Keratinocyte (primary cell): Measurements from ENCODE around the gene TMEM220. TPM values are rescaled to one million over a fixed set of nuclear protein-coding genes. Genes with fewer than 3 reads are reported as not detected.

Experiments used
- DNase-seq: peaks from one replicate; pipeline ENCODE4 v3.0.0-alpha.2; 2011; ENCODE audit warnings: low read depth, missing footprints, low spot score
- FAIRE-seq: peaks from 2 replicates; lab custom pipeline; 2011; peaks lifted over from hg19 to GRCh38; lab: Jason Lieb, UNC
- H2AFZ ChIP-seq: 2 replicates; pipeline ENCODE4 v1.6.0; 2012; ENCODE audit warnings: low read length, control low read depth, inconsistent platforms; ENCODE audit not compliant: control insufficient read depth
- H3K27ac ChIP-seq: 2 replicates; pipeline ENCODE4 v1.5.1; 2011; ENCODE audit warnings: low read length; ENCODE audit not compliant: control insufficient read depth, insufficient read depth
- H3K27me3 ChIP-seq: 3 replicates; pipeline ENCODE4 v1.6.0; 2011; ENCODE audit warnings: low read length; ENCODE audit not compliant: control insufficient read depth, insufficient read depth; ENCODE audit errors: extremely low read depth
- H3K36me3 ChIP-seq, 2 experiments: 2 replicates in 1 of 2; 3 replicates in 1 of 2; pipeline ENCODE4 v1.5.1; 2011; ENCODE audit warnings: low read length in 2 of 2, mild to moderate bottlenecking in 1 of 2; ENCODE audit not compliant: control insufficient read depth in 2 of 2, insufficient read depth in 2 of 2; ENCODE audit errors: extremely low read depth in 1 of 2
- H3K4me1 ChIP-seq: 3 replicates; pipeline ENCODE4 v1.5.1; 2011; ENCODE audit warnings: low read length; ENCODE audit not compliant: control insufficient read depth, insufficient read depth; ENCODE audit errors: extremely low read depth
- H3K4me2 ChIP-seq: 3 replicates; pipeline ENCODE4 v1.6.0; 2011; ENCODE audit warnings: low read depth, low read length; ENCODE audit not compliant: control insufficient read depth, insufficient read depth; ENCODE audit errors: extremely low read depth
- H3K4me3 ChIP-seq, 3 experiments: fragments of 200-600 bp in 1 of 3; sonication (generic) in 1 of 3; 2 replicates in 2 of 3; 3 replicates in 1 of 3; pipeline ENCODE4 v1.5.1; 2011 to 2016; ENCODE audit warnings: low read length in 3 of 3, mild to moderate bottlenecking in 3 of 3, control low read depth in 2 of 3, inconsistent platforms in 1 of 3, low read depth in 1 of 3, mixed read lengths in 1 of 3, mixed run types in 1 of 3, moderate library complexity in 1 of 3; ENCODE audit not compliant: control insufficient read depth in 2 of 3, insufficient read depth in 2 of 3; ENCODE audit errors: extremely low read depth in 1 of 3
- H3K79me2 ChIP-seq: 2 replicates; pipeline ENCODE4 v1.6.0; 2012; ENCODE audit warnings: low read length; ENCODE audit not compliant: control insufficient read depth, insufficient read depth
- H3K9ac ChIP-seq: 3 replicates; pipeline ENCODE4 v1.6.0; 2011; ENCODE audit warnings: low read length; ENCODE audit not compliant: control insufficient read depth, insufficient read depth; ENCODE audit errors: extremely low read depth
- H3K9me1 ChIP-seq: 3 replicates; pipeline ENCODE4 v1.6.0; 2011; ENCODE audit warnings: low read length; ENCODE audit not compliant: control insufficient read depth, insufficient read depth; ENCODE audit errors: extremely low read depth
- H3K9me3 ChIP-seq: 2 replicates; pipeline ENCODE4 v1.5.1; 2012; ENCODE audit warnings: low read depth, low read length; ENCODE audit not compliant: control insufficient read depth
- H4K20me1 ChIP-seq: 3 replicates; pipeline ENCODE4 v1.6.0; 2011; ENCODE audit warnings: low read length; ENCODE audit not compliant: control insufficient read depth, insufficient read depth; ENCODE audit errors: extremely low read depth
- EZH2 ChIP-seq: IDR thresholded peaks from one replicate; pipeline ENCODE4 v1.6.1; 2012; ENCODE audit warnings: inconsistent platforms, mild to moderate bottlenecking, low read length, moderate library complexity
- dilution Hi-C: fragments of 300-500 bp; cut with MboI; formaldehyde crosslinking; loops from one replicate; pipeline ENCODE4 v1.7.0; 2020; ENCODE audit warnings: low sequenced_read_pairs; ENCODE audit not compliant: extremely low pct_ligation_motif_present
- polyA plus RNA-seq, 5 experiments: library from polyadenylated mRNA; depleted of rRNA in 3 of 5; stranded (reverse) in 3 of 5; stranded (forward) in 1 of 5; unstranded in 1 of 5; fragments of >200 nt; gene quantifications; 1 replicate in 1 of 5; 2 replicates in 3 of 5; 3 replicates in 1 of 5; pipeline versions ENCODE4 v1.2.1 to v1.2.3, GENCODE V29; 2011 to 2012; ENCODE audit warnings: missing spikeins in 2 of 5, low read depth in 1 of 5, low replicate concordance in 1 of 5
- TF ChIP-seq, protein P1 (sequence below), 3 experiments: IDR thresholded peaks in 1 of 3; conservative IDR thresholded peaks in 1 of 3; optimal IDR thresholded peaks in 1 of 3; 2 replicates in 2 of 3; 3 replicates in 1 of 3; pipeline versions ENCODE3 to v1.5.1; 2011; ENCODE audit warnings: low read length in 3 of 3, mild to moderate bottlenecking in 3 of 3, moderate library complexity in 2 of 3, control low read depth in 1 of 3, inconsistent platforms in 1 of 3; ENCODE audit not compliant: insufficient read depth in 2 of 3; ENCODE audit errors: extremely low read depth in 1 of 3

TMEM220 gene
- polyA plus RNA-seq, 1 donor (not counting 4 experiments of a cell fraction or from before 2014, with no cell fraction given): 3.3 TPM

DNA sequence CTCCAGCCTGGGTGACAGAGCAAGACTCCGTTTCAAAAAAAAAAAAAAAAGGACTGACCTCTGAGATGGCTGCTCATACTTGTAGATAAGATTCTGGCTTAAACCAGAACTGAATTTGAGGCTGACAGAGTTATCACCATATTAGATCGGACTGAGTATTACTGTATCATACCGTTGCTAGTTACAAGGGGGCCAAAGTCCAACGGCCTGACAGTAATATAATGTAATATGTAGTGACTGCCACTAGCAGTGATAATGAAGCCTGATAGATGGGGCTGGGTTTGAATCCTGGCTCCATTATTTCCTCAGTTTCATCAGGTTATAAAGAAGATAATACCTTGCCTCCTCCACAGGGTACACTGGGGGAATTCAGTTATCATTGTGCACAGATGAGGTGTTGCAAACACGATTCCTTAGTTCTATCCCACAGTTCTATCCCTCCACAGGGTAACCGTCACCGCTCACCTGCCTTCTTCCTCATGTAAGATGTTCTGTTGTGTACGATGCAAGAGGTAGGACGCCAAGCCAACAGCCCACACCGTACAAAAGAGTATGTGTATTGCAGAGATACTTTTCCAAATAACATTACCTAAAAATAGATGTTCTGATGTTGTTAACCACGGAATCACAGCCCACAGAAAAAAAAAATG, 5.2 kb downstream of the TMEM220 start:
- dilution Hi-C loops: no loop called here
- no peak overlapping the region for H3K4me2 ChIP-seq
- FAIRE-seq (no peak), DNase-seq (no peak)
- no peaks in the 10 kb centered on the region for H3K9me1 ChIP-seq
- no peaks in the 10 kb centered on the region for H3K27me3 ChIP-seq
- no peaks in the 10 kb centered on the region for H3K36me3 ChIP-seq
- no peaks in the 10 kb centered on the region for H3K79me2 ChIP-seq
- TF ChIP-seq, protein P1, sequence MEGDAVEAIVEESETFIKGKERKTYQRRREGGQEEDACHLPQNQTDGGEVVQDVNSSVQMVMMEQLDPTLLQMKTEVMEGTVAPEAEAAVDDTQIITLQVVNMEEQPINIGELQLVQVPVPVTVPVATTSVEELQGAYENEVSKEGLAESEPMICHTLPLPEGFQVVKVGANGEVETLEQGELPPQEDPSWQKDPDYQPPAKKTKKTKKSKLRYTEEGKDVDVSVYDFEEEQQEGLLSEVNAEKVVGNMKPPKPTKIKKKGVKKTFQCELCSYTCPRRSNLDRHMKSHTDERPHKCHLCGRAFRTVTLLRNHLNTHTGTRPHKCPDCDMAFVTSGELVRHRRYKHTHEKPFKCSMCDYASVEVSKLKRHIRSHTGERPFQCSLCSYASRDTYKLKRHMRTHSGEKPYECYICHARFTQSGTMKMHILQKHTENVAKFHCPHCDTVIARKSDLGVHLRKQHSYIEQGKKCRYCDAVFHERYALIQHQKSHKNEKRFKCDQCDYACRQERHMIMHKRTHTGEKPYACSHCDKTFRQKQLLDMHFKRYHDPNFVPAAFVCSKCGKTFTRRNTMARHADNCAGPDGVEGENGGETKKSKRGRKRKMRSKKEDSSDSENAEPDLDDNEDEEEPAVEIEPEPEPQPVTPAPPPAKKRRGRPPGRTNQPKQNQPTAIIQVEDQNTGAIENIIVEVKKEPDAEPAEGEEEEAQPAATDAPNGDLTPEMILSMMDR (optimal IDR thresholded peaks at IDR 0.05 in 1 of 3, IDR thresholded peaks at IDR 0.05 in 1 of 3, conservative IDR thresholded peaks at IDR 0.05 in 1 of 3; ENCODE audit: extremely low read depth in 1 of 3, insufficient read depth in 2 of 3, low read length in 3 of 3): no peak
- TF ChIP-seq EZH2: no peak
- H3K9me3 ChIP-seq: no peaks in the 10 kb centered on the region
- H3K27ac ChIP-seq: no peak overlapping the region
- H2AFZ ChIP-seq: no peak overlapping the region
- no peaks in the 10 kb centered on the region for H3K4me1 ChIP-seq
- H3K4me3 ChIP-seq: no peak overlapping the region
- no peak overlapping the region for H3K9ac ChIP-seq
- no peaks in the 10 kb centered on the region for H4K20me1 ChIP-seq

DNA sequence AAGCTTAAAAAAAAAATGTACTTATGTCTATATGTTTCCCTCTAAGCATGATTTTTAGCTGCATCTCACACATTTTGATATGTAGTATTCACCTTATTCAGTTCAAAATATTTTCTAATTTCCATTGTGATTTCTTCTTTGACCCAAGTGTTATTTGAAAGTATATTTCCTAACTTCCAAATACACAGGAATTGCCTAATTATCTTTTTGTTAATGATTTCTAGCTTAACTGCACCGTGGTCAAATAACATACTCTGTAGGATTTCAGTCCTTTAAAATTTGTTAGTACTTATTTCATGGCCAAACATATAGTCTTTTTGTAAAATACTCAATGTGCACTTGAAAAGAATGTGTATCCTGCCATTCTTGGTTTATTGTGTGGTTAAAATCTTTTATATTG, 11.3 kb downstream of the TMEM220 start:
- Histone ChIP-seq H3K4me1 (no peaks in the 10 kb centered on the region), H3K9me3 (no peaks in the 10 kb centered on the region), H2AFZ (no peak overlapping the region), H3K27ac (no peak overlapping the region), H3K4me3 (no peak overlapping the region), H3K4me2 (no peak overlapping the region), H3K79me2 (no peaks in the 10 kb centered on the region), H3K27me3 (no peaks in the 10 kb centered on the region), H3K9ac (no peak overlapping the region), H4K20me1 (no peaks in the 10 kb centered on the region), H3K36me3 (no peaks in the 10 kb centered on the region), H3K9me1 (no peaks in the 10 kb centered on the region)
- TF ChIP-seq, protein P1 (optimal IDR thresholded peaks at IDR 0.05 in 1 of 3, IDR thresholded peaks at IDR 0.05 in 1 of 3, conservative IDR thresholded peaks at IDR 0.05 in 1 of 3; ENCODE audit: extremely low read depth in 1 of 3, insufficient read depth in 2 of 3, low read length in 3 of 3): no peak
- TF ChIP-seq EZH2: no peak
- dilution Hi-C loops: no loop called here
- FAIRE-seq (no peak), DNase-seq (no peak)
